DOHH2 (cell line): Measurements from ENCODE around the gene PNPLA7.

Experiments used
- CTCF ChIP-seq: fragments of 200-600 bp; sonication (generic); IDR thresholded peaks from one replicate; pipeline ENCODE4 v1.5.1; 2014; ENCODE audit warnings: antibody characterized with exemption, mild to moderate bottlenecking, low read depth, low read length; ENCODE audit not compliant: poor library complexity, severe bottlenecking
- EZH2phosphoT487 ChIP-seq: fragments of 200-600 bp; sonication (generic); IDR thresholded peaks from 2 replicates; pipeline ENCODE4 v1.6.1; 2017; ENCODE audit warnings: borderline replicate concordance, mild to moderate bottlenecking, antibody characterized with exemption, low read length, moderate library complexity, mixed read lengths

DNA sequence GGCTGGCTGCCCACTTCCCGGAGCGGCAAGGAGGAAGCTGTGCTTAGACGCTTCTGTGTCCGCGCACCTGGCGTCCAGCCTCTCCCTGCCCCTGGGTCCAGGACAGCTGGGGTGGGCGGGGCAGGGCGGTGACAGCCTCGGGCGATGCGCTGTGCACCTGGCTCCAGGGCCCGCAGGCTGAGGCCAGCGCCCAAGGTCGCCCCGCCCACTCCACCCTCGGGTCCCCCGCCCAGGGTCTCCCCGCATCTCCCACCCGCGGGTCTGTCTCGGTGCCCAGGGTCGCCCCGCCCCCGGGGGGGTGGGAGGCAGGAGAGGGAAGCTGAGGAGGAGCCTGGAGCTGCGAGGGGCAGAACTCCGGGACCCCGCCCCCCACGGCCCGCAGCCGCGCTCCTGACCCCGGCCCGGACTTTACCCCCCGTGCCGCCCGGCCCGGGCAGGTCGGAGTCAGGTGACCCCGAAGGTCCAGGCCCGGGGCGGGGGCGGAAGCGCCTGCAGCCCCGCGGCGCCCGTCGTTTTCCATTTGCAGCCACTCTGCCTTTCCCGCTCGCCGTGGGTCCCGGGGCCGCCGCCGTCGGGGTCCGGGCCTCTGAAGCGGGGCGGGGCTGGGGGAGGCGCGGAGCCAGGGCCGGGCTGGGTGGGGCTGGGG, 108.8 kb downstream of the PNPLA7 start, which contains the start of gene ENTPD8:
- TF ChIP-seq CTCF (no peak), EZH2phosphoT487 (no peak)
